CD4-positive, CD25-positive, alpha-beta regulatory T cell (primary cell): Measurements from ENCODE around the gene CTCFL. TPM values are rescaled to one million over a fixed set of nuclear protein-coding genes. Genes with fewer than 3 reads are reported as not detected.

Experiments
- ATAC-seq, 2 donors: fragments of 150-1000 bp; cut with Tn5 transposase; one replicate each; pipeline ENCODE4 v1.10.0; 2021; ENCODE audit warnings: low read depth in 2 of 2, moderate number of reproducible peaks in 2 of 2, moderate library complexity in 1 of 2
- DNase-seq, 3 donors: peaks; one replicate each; pipeline versions ENCODE4 v3.0.0 to v3.0.0-alpha.2; 2012 to 2022; ENCODE audit warnings: mixed read lengths in 1 of 3
- H3K27ac ChIP-seq: one replicate; pipeline ENCODE4 v1.7.0; 2013; ENCODE audit warnings: mild to moderate bottlenecking, low read length; ENCODE audit not compliant: insufficient read depth, poor library complexity, severe bottlenecking
- H3K27me3 ChIP-seq: one replicate; pipeline ENCODE4 v1.7.0; 2013; ENCODE audit warnings: low read length; ENCODE audit not compliant: control insufficient read depth, insufficient read depth
- H3K36me3 ChIP-seq: one replicate; pipeline ENCODE4 v1.7.0; 2013; ENCODE audit warnings: mild to moderate bottlenecking, low read length, moderate library complexity; ENCODE audit not compliant: control insufficient read depth, insufficient read depth
- H3K4me1 ChIP-seq: 2 replicates; pipeline ENCODE4 v1.7.0; 2013; ENCODE audit warnings: mild to moderate bottlenecking, low read length; ENCODE audit not compliant: insufficient read depth, control insufficient read depth, poor library complexity, severe bottlenecking
- H3K4me3 ChIP-seq: one replicate; pipeline ENCODE4 v1.7.0; 2013; ENCODE audit warnings: low read depth, mild to moderate bottlenecking, low read length, moderate library complexity
- H3K9me3 ChIP-seq, 2 experiments: 1 replicate in 1 of 2; 2 replicates in 1 of 2; pipeline ENCODE4 v1.7.0; 2013; ENCODE audit warnings: low read length in 2 of 2, mild to moderate bottlenecking in 1 of 2, moderate library complexity in 1 of 2; ENCODE audit not compliant: control insufficient read depth in 2 of 2
- H3K27ac Mint-ChIP-seq, 3 donors: one replicate each; pipeline ENCODE4 v1.8.0; 2020 to 2022; ENCODE audit warnings: mild to moderate bottlenecking in 3 of 3, mixed read lengths in 3 of 3, moderate library complexity in 2 of 3
- H3K27me3 Mint-ChIP-seq: one replicate; pipeline ENCODE4 v1.8.0; 2022; ENCODE audit warnings: mild to moderate bottlenecking, mixed read lengths
- H3K36me3 Mint-ChIP-seq: one replicate; pipeline ENCODE4 v1.8.0; 2020; ENCODE audit warnings: mixed read lengths
- H3K4me1 Mint-ChIP-seq, 4 donors: one replicate each; pipeline ENCODE4 v1.8.0; 2020 to 2022; ENCODE audit warnings: mixed read lengths in 4 of 4, mild to moderate bottlenecking in 1 of 4
- H3K4me3 Mint-ChIP-seq, 4 donors: one replicate each; pipeline ENCODE4 v1.8.0; 2020 to 2022; ENCODE audit warnings: mild to moderate bottlenecking in 4 of 4, mixed read lengths in 4 of 4, moderate library complexity in 3 of 4
- H3K9me3 Mint-ChIP-seq, 7 donors: one replicate each; pipeline ENCODE4 v1.8.0; 2020 to 2022; ENCODE audit warnings: mixed read lengths in 7 of 7, mild to moderate bottlenecking in 3 of 7, moderate library complexity in 2 of 7
- polyA plus RNA-seq, 4 donors: library from polyadenylated mRNA; unstranded; fragments of 300-500 nt; fragmentation: Illumina TruSeq; gene quantifications; one replicate each; pipeline ENCODE4 v1.2.3, GENCODE V29; 2021
- total RNA-seq: library from RNA; stranded (reverse); gene quantifications from one replicate; pipeline ENCODE4 v1.2.3, GENCODE V29; 2022

Gene CTCFL
- total and polyA plus RNA-seq, 5 donors from 2014 or later, result not detected

GRCh38 chr20:57478176-57478575 is 46.8 kb downstream of the CTCFL start:
- no peaks in the 10 kb centered on the region for H3K27me3 ChIP-seq
- Mint-ChIP-seq H3K9me3 (no peaks in the 10 kb centered on the region), H3K27me3 (peaks cover 22% of the 10 kb centered on the region), H3K4me3 (no peak overlapping the region), H3K27ac (no peak overlapping the region), H3K4me1 (peaks cover 3 to 45% (median 13%) of the 10 kb centered on the region in 4 donors), H3K36me3 (no peaks in the 10 kb centered on the region)
- H3K4me3 ChIP-seq, result no peak overlapping the region
- H3K27ac ChIP-seq, result no peak overlapping the region
- peaks cover 18% of the 10 kb centered on the region for H3K4me1 ChIP-seq
- H3K36me3 ChIP-seq, result no peaks in the 10 kb centered on the region
- ATAC-seq (no peak), DNase-seq (no peak)
- H3K9me3 ChIP-seq, result no peaks in the 10 kb centered on the region

- DNase-seq (no peak), ATAC-seq (no peak)
- Mint-ChIP-seq H3K9me3 (no peaks in the 10 kb centered on the region), H3K4me1 (peaks cover 0 to 47% (median 13%) of the 10 kb centered on the region in 4 donors), H3K27ac (no peak overlapping the region), H3K36me3 (no peaks in the 10 kb centered on the region), H3K4me3 (no peak overlapping the region), H3K27me3 (peaks cover 21% of the 10 kb centered on the region)
- no peaks in the 10 kb centered on the region for H3K36me3 ChIP-seq
- no peak overlapping the region for H3K27ac ChIP-seq
- no peaks in the 10 kb centered on the region for H3K27me3 ChIP-seq
- no peak overlapping the region for H3K4me3 ChIP-seq
- H3K9me3 ChIP-seq, result no peaks in the 10 kb centered on the region
- H3K4me1 ChIP-seq, result peaks cover 22% of the 10 kb centered on the region
These were observed 48.1 kb downstream of the CTCFL start for GRCh38 chr20:57476641-57477461.

GRCh38 chr20:57476084-57476526 is 48.8 kb downstream of the CTCFL start:
- H3K36me3 ChIP-seq, result no peaks in the 10 kb centered on the region
- peaks cover 22% of the 10 kb centered on the region for H3K4me1 ChIP-seq
- no peak overlapping the region for H3K27ac ChIP-seq
- H3K27ac Mint-ChIP-seq, result peak overlapping the region in 1 of 3 donors; percentile 82
- peaks cover 0 to 39% (median 13%) of the 10 kb centered on the region in 4 donors for H3K4me1 Mint-ChIP-seq
- no peaks in the 10 kb centered on the region for H3K27me3 ChIP-seq
- peaks cover 18% of the 10 kb centered on the region for H3K27me3 Mint-ChIP-seq
- H3K4me3 Mint-ChIP-seq, result peak overlapping the region in 1 of 4 donors; percentile 73
- H3K4me3 ChIP-seq, result no peak overlapping the region
- ATAC-seq (peak in 1 of 2 donors; percentile 33), DNase-seq (no peak)
- no peaks in the 10 kb centered on the region for H3K9me3 ChIP-seq
- H3K36me3 Mint-ChIP-seq, result no peaks in the 10 kb centered on the region
- H3K9me3 Mint-ChIP-seq, result no peaks in the 10 kb centered on the region

- Mint-ChIP-seq H3K4me1 (peaks cover 0 to 34% (median 13%) of the 10 kb centered on the region in 4 donors), H3K27ac (peak overlapping the region in 1 of 3 donors; percentile 82), H3K36me3 (no peaks in the 10 kb centered on the region), H3K9me3 (no peaks in the 10 kb centered on the region), H3K4me3 (no peak overlapping the region), H3K27me3 (peaks cover 18% of the 10 kb centered on the region)
- ATAC-seq (no peak), DNase-seq (no peak)
- Histone ChIP-seq H3K27ac (no peak overlapping the region), H3K36me3 (no peaks in the 10 kb centered on the region), H3K27me3 (no peaks in the 10 kb centered on the region), H3K4me1 (peaks cover 18% of the 10 kb centered on the region), H3K4me3 (no peak overlapping the region), H3K9me3 (no peaks in the 10 kb centered on the region)
These were observed 49.4 kb downstream of the CTCFL start for GRCh38 chr20:57475388-57476083.

- no peak overlapping the region for H3K27ac ChIP-seq
- no peaks in the 10 kb centered on the region for H3K9me3 ChIP-seq
- peak overlapping the region in 1 of 3 donors; percentile 65 for H3K27ac Mint-ChIP-seq
- H3K4me3 ChIP-seq, result no peak overlapping the region
- no peaks in the 10 kb centered on the region for H3K27me3 ChIP-seq
- DNase-seq (no peak), ATAC-seq (no peak)
- peaks cover 18% of the 10 kb centered on the region for H3K27me3 Mint-ChIP-seq
- H3K9me3 Mint-ChIP-seq, result no peaks in the 10 kb centered on the region
- no peaks in the 10 kb centered on the region for H3K36me3 ChIP-seq
- H3K36me3 Mint-ChIP-seq, result no peaks in the 10 kb centered on the region
- H3K4me1 Mint-ChIP-seq, result peaks cover 0 to 33% (median 13%) of the 10 kb centered on the region in 4 donors
- H3K4me1 ChIP-seq, result peaks cover 17% of the 10 kb centered on the region
- no peak overlapping the region for H3K4me3 Mint-ChIP-seq
These were observed 50.1 kb downstream of the CTCFL start for GRCh38 chr20:57474816-57475215.

GRCh38 chr20:57474205-57474604 is 50.7 kb downstream of the CTCFL start:
- no peaks in the 10 kb centered on the region for H3K9me3 ChIP-seq
- ATAC-seq (no peak), DNase-seq (no peak)
- Mint-ChIP-seq H3K27me3 (peaks cover 17% of the 10 kb centered on the region), H3K9me3 (no peaks in the 10 kb centered on the region), H3K4me1 (peaks cover 0 to 32% (median 13%) of the 10 kb centered on the region in 4 donors), H3K4me3 (no peak overlapping the region), H3K36me3 (no peaks in the 10 kb centered on the region), H3K27ac (peak overlapping the region in 1 of 3 donors; percentile 65)
- H3K36me3 ChIP-seq, result no peaks in the 10 kb centered on the region
- no peak overlapping the region for H3K27ac ChIP-seq
- H3K27me3 ChIP-seq, result no peaks in the 10 kb centered on the region
- H3K4me3 ChIP-seq, result no peak overlapping the region
- peaks cover 17% of the 10 kb centered on the region for H3K4me1 ChIP-seq

- peak overlapping the region in 2 of 4 donors; percentile 15 to 46 for H3K4me3 Mint-ChIP-seq
- H3K4me1 Mint-ChIP-seq, result peaks cover 0 to 30% (median 13%) of the 10 kb centered on the region in 4 donors
- H3K9me3 ChIP-seq, result no peaks in the 10 kb centered on the region
These were observed 51.5 kb downstream of the CTCFL start for GRCh38 chr20:57473246-57474048.

More at GRCh38 chr20:57473246-57474048, 51.5 kb downstream of the CTCFL start:
- H3K9me3 Mint-ChIP-seq, result no peaks in the 10 kb centered on the region
- H3K27ac ChIP-seq, result no peak overlapping the region
- H3K36me3 Mint-ChIP-seq, result no peaks in the 10 kb centered on the region
- H3K27ac Mint-ChIP-seq, result peak overlapping the region; percentile 74 to 80 (median 78)
- DNase-seq, result peak in 1 of 3 donors; percentile 60
- H3K4me1 ChIP-seq, result peaks cover 17% of the 10 kb centered on the region
- peaks cover 11% of the 10 kb centered on the region for H3K27me3 Mint-ChIP-seq
- no peaks in the 10 kb centered on the region for H3K27me3 ChIP-seq
- ATAC-seq, result peak; percentile 54 to 64
- no peak overlapping the region for H3K4me3 ChIP-seq
- H3K36me3 ChIP-seq, result no peaks in the 10 kb centered on the region
